Adrenal gland (tissue), 5 donors: ENCODE data around the gene S1PR1.

Source experiments
- CTCF ChIP-seq, 6 experiments: fragments of 450-650 bp in 4 of 6; fragments of 200-600 bp in 2 of 6; sonication (generic) in 1 of 6; IDR thresholded peaks; 1 replicate in 5 of 6; 2 replicates in 1 of 6; pipeline versions ENCODE4 v1.5.1 to v1.8.0; 2016 to 2021; ENCODE audit warnings: antibody characterized with exemption in 6 of 6, mild to moderate bottlenecking in 2 of 6, moderate library complexity in 1 of 6
- POLR2A ChIP-seq, 2 donors: fragments of 450-650 bp; IDR thresholded peaks; one replicate each; pipeline ENCODE4 v1.6.1; 2017; ENCODE audit warnings: antibody characterized with exemption in 2 of 2, mild to moderate bottlenecking in 2 of 2, moderate library complexity in 1 of 2
- donor health status: DM: no; HTN: no; CAD: no.

GRCh38 chr1:101240041-101240430, 3.2 kb downstream of the S1PR1 start:
- TF ChIP-seq POLR2A (IDR thresholded peaks at IDR 0.05) (no peak), CTCF (IDR thresholded peaks at IDR 0.05) (no peak)
